Left ventricle myocardium superior (tissue), 1 donor: ENCODE measurements around the gene CKMT1A. TPM values are rescaled to one million over a fixed set of nuclear protein-coding genes. Genes with fewer than 3 reads are reported as not detected.
"Not testable (repeated sequence)": the region's sequence is repeated elsewhere in the genome, so short reads cannot be mapped to it uniquely, and the experiment has no call there.

ENCODE experiments used
- ATAC-seq: fragments of 200-7000 bp; cut with Tn5 transposase; one replicate; pipeline ENCODE4 v1.9.1; 2020; ENCODE audit warnings: mild to moderate bottlenecking, moderate library complexity
- DNase-seq: peaks from one replicate; pipeline ENCODE4 v3.0.0-alpha.2; 2020
- intact Hi-C: fragments of 100-400 bp; cut with micrococcal nuclease; formaldehyde crosslinking; loops from one replicate; pipeline ENCODE4 v1.11.0; 2022
- total RNA-seq: library from RNA; stranded (reverse); fragmentation: NEBNext Ultra II Directional; extraction: Animal tissue kit (Norgen Biotek cat#: 25700); gene quantifications from one replicate; pipeline ENCODE4 v1.2.1, GENCODE V29; 2021
- donor health status: DM: no; HTN: yes; CAD: no; lungs with severe emphysema.

Gene CKMT1A
- total RNA-seq, 1 donor from 2014 or later: 0.22 TPM

DNA sequence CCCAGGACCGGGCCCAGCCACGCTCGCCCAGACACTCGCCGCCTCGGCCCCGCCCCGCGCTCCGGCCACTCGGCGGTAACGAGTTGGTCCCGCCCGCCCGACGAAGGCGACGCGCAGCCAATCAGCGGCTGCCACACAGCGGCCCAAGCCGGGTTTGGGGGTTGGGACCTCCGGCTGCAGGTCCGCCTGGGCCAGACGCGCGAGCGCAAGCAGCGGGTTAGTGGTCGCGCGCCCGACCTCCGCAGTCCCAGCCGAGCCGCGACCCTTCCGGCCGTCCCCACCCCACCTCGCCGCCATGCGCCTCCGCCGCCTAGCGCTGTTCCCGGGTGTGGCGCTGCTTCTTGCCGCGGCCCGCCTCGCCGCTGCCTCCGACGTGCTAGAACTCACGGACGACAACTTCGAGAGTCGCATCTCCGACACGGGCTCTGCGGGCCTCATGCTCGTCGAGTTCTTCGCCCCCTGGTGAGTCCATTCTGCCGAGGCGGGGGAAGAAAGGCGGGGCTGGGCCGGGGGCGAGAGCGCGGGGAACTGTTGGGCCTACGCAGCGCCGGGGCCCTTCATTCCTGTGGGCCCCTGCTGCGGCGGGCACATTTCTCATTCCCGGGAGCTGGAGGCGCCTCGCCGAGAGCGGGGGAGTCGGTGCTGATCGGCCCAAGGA, 52.7 kb downstream of the CKMT1A start, which contains the start of gene PDIA3:
Gene PDIA3 (plus strand): TSS at position 194 of the 658 bp plus-strand sequence. CDS start 102 bp downstream, at position 296.
- intact Hi-C loops: not testable (repeated sequence)
- peak; percentile 99 for ATAC-seq
- DNase-seq: peak; percentile 97

DNA sequence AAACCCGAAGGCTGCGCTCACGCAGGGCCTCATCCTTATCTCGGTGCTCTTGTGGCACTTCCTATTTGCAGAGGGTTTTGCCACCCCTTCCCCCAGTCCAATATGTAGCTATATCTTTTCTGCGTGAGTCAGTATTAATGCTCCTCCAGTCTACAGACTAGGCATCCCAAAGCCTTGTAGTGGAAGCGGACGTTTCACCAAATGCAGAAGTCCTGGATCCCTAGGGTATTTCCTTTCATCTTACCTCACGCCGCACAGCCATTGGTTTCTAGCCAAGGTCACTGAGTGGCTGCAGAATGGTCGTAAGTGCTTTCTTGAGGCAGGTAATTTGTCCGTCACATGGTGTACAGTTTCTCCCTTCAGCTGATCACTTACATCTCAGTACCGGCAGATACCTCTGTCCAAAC, 53.2 kb downstream of the CKMT1A start:
- peak; percentile 17 for ATAC-seq
- DNase-seq, intact Hi-C loops: not testable (repeated sequence)

DNA sequence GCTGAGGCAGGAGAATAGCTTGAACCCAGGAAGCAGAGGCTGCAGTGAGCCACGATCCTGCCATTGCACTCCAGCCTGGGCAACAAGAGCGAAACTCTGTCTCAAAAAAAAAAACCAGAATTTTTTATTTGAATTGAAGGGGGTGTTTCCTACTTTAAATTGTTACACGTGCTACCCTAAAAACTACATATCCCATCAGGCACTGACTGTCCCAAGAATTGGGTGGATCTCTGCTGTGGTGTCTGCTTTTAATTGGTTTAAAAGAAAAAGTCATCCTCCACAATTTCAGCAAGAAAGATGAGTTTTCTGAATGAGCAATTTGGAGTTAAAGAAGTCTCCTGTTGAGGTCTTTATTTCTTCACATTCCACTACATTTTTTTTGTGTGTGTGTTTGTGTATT, 54.7 kb downstream of the CKMT1A start:
- ATAC-seq (no peak), DNase-seq (no peak)
- intact Hi-C loops: no loop called here

Other genes with a start within 250 kb of the CKMT1A start
- gene TP53BP1, start 200.7 kb upstream of the CKMT1A start, total RNA-seq: 25.3 TPM
- gene MAP1A, start 176.3 kb upstream of the CKMT1A start, total RNA-seq: 13.0 TPM
- gene PPIP5K1, start 103.7 kb upstream of the CKMT1A start, total RNA-seq: 11.3 TPM
- gene CKMT1B, start 99.8 kb upstream of the CKMT1A start, total RNA-seq: 0.25 TPM
- gene STRC, start 75.1 kb upstream of the CKMT1A start, total RNA-seq: not detected
- gene CATSPER2, start 45.0 kb upstream of the CKMT1A start, total RNA-seq: 0.82 TPM
- 152 TPM for gene PDIA3, start 52.6 kb downstream of the CKMT1A start, total RNA-seq
- gene ELL3, start 83.1 kb downstream of the CKMT1A start, total RNA-seq: 1.3 TPM
- 1,014 TPM for gene SERF2, start 98.5 kb downstream of the CKMT1A start, total RNA-seq
- not detected for gene SERINC4, start 106.4 kb downstream of the CKMT1A start, total RNA-seq
- gene HYPK, start 106.7 kb downstream of the CKMT1A start, total RNA-seq: 12.3 TPM
- 19.3 TPM for gene MFAP1, start 130.8 kb downstream of the CKMT1A start, total RNA-seq
- 1.5 TPM for gene WDR76, start 133.1 kb downstream of the CKMT1A start, total RNA-seq